LNCAP (cell line): ENCODE measurements around the gene UBTD2.

Experiments
- CTCF ChIP-seq: fragments of 450-650 bp; IDR thresholded peaks from 2 replicates; pipeline ENCODE4 v1.5.1; 2017; ENCODE audit warnings: mild to moderate bottlenecking

UBTD2 gene

DNA sequence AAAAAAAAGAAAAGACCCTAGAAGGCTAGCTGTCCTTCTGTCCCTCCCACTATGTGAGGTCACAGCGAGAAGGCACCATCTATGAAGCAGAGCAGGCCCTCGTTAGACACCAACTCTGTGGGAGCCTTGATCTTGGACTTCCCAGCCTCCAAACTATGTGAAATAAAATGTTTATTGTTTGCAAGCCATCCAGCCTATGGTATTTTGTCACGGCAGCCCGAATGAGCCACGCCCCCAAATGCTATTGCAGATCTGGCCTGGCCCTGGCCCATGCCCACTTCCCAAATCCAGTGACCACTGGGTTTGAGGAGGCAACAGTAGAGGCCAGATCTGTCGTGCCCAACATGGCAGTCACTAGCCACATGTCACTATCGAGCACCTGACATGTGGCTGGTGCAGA, 106.4 kb downstream of the UBTD2 start:
- TF ChIP-seq CTCF, result no peak

DNA sequence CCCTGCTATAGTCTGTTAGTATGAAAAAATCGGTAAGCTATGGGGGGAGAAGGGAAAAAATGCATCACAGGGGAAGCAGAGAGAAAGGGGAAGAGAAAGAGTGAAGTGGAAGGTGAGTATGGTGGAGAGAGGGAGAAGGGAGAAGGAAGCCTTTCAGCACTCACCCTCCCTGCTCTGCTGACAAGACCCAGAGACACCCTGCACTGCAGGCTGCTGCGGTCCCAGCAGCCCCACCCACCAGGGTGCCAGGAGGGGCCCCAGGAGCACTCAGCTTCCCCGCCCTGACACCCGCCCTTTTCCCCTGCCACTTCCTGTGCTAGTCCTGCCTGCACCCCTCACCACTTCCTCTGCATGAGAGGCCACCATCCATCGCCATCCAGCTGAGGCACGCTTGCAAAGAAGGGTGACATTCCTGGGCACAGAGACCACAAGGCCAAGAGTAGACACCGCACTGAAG, 108.3 kb downstream of the UBTD2 start:
- no peak for TF ChIP-seq CTCF

- no peak for TF ChIP-seq CTCF
Observed at GRCh38 chr5:172173564-172174153, 109.9 kb downstream of the UBTD2 start.

DNA sequence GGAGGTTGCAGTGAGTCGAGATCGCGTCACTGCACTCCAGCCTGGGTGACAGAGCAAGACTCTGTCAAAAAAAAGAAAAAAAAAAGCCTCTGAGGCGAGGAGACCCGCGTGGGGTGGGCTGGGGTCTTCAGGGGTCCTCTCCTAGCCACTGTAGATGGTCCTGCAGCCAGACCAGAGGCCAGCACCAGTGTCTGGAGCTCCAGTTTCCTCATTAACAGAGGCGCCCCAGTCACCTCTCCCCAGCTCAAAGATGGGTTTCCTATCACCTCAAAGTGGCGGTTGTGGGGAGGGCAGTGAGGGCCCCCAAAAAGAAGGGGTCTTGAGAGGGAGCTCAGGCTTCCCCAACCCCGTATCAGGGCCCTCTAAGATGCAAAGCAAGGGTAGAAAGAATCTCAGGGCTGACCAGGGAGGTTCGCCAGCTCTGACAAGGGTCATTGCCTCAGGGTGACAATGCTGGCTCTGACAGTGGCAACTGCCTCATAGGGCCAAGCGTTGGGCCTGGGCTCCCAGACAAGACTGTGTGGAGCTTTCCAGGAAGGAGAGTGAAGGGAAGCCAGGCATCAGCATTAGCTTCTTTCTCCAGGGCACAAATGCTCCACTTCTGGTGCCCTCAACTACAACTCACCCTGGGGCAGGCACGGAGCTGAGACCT, 110.5 kb downstream of the UBTD2 start:
- TF ChIP-seq CTCF, result no peak

DNA sequence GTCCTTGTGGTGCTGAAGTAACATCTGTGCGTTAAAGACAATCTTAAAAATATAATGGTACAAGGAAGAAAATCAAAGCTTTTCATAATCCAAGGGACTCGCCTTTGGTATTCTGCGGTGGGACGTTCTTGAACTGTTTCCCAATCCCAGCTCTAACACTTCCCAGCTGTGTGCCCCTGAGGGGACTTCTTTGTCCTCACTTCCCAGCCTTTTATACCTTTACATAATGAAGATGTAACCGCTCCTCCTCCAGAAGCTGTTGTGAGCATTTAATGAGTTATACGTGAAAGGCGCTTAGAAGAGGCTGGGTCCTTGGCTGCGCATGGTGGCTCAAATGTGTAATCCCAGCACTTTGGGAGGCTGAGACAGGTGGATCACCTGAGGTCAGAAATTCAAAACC, 112.4 kb downstream of the UBTD2 start:
- no peak for TF ChIP-seq CTCF

DNA sequence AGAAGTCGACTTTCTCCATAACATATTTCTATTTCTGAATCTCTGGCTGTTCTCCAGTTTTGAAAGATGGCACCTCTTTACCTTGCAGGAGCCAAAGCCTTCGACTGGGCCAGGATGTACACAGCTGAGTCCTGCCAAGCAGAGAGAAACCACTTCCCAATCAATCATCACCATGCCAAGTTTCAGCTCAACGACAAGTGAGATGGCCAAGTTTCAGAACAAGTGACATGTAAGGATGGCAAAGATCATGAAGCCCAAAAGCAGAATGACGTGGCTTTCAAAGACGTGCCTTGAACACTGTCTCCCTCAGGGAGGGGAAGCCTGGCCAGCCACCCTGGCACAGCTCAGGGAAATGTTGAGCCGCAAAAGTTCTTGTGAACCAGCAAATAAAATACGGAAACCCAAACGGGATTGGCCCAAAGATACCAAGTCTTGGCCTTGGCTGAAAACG, 113.3 kb downstream of the UBTD2 start:
- no peak for TF ChIP-seq CTCF

DNA sequence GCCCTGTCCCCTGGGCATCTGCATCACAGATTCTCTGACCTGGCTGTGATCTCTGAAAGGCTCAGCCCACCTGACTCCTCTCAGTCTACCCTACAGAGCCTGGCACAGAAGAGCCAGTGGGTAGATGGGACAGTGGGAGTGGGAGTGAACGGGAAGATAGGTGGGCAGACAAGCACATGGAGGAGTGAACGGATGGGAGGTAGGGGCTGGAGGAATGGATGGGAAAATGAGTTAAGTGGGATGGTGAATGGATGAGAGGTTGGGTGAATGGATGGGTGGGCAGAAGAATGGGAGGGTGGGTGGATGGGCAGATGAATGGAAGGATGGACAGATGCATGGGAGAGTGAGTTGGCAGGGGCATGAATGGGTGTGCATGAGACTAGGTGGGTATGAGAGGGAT, 114.3 kb downstream of the UBTD2 start:
- no peak for TF ChIP-seq CTCF
